GM10266 (cell line): Measurements from ENCODE around the gene TRIM9.

Source experiments
- DNase-seq: peaks from one replicate; pipeline ENCODE4 v3.0.0; 2012; ENCODE audit errors: extremely low spot score
- CTCF ChIP-seq: IDR thresholded peaks from 2 replicates; pipeline ENCODE4 v1.5.1; 2012; ENCODE audit warnings: mild to moderate bottlenecking, low read depth; ENCODE audit not compliant: control insufficient read depth, insufficient read depth; ENCODE audit errors: missing control alignments

The TRIM9 gene

GRCh38 chr14:50984036-50984710 lies 110.7 kb downstream of the TRIM9 start:
- no peak for DNase-seq
- no peak for TF ChIP-seq CTCF

GRCh38 chr14:50979941-50980850 lies 114.7 kb downstream of the TRIM9 start:
- no peak for DNase-seq
- TF ChIP-seq CTCF: no peak

- no peak for DNase-seq
- no peak for TF ChIP-seq CTCF
Observed at GRCh38 chr14:50978888-50979287, 116.0 kb downstream of the TRIM9 start.

- TF ChIP-seq CTCF: no peak
- no peak for DNase-seq
Observed at GRCh38 chr14:50978529-50978871, 116.4 kb downstream of the TRIM9 start.

- no peak for DNase-seq
Observed at GRCh38 chr14:50977863-50978528, 116.9 kb downstream of the TRIM9 start.

GRCh38 chr14:50974118-50974517 lies 120.8 kb downstream of the TRIM9 start:
- TF ChIP-seq CTCF: no peak
- DNase-seq: no peak

More at GRCh38 chr14:50977863-50978528, 116.9 kb downstream of the TRIM9 start:
- no peak for TF ChIP-seq CTCF

GRCh38 chr14:50972734-50973133 lies 122.2 kb downstream of the TRIM9 start:
- TF ChIP-seq CTCF: no peak
- no peak for DNase-seq
